Left ventricle myocardium inferior (tissue), 1 donor: ENCODE measurements around the gene RSRC1. TPM values are rescaled to one million over a fixed set of nuclear protein-coding genes. Genes with fewer than 3 reads are reported as not detected.

Experiments used
- DNase-seq: peaks from one replicate; pipeline ENCODE4 v3.0.0-alpha.2; 2020
- H3K27ac ChIP-seq: fragments of 200-600 bp; replicated peaks from 2 replicates; pipeline ENCODE4 v1.8.0; 2021
- H3K27me3 ChIP-seq: fragments of 200-600 bp; 2 replicates; pipeline ENCODE4 v1.8.0; 2021; ENCODE audit warnings: low read depth
- H3K36me3 ChIP-seq: fragments of 200-600 bp; 2 replicates; pipeline ENCODE4 v1.8.0; 2021
- H3K4me1 ChIP-seq: fragments of 200-600 bp; 2 replicates; pipeline ENCODE4 v1.8.0; 2021
- H3K4me3 ChIP-seq: fragments of 200-600 bp; 2 replicates; pipeline ENCODE4 v1.8.0; 2021; ENCODE audit warnings: mild to moderate bottlenecking, moderate library complexity
- H3K9me3 ChIP-seq: fragments of 200-600 bp; replicated peaks from 2 replicates; pipeline ENCODE4 v1.8.0; 2021
- CTCF ChIP-seq: fragments of 200-600 bp; IDR thresholded peaks from 2 replicates; pipeline ENCODE4 v1.8.0; 2021; ENCODE audit warnings: antibody characterized with exemption, mild to moderate bottlenecking, borderline replicate concordance
- intact Hi-C: fragments of 100-400 bp; cut with micrococcal nuclease; formaldehyde crosslinking; loops from one replicate; pipeline ENCODE4 v1.11.0; 2022
- total RNA-seq: library from RNA; stranded (reverse); fragmentation: NEBNext Ultra II Directional; extraction: Animal tissue kit (Norgen Biotek cat#: 25700); gene quantifications from one replicate; pipeline ENCODE4 v1.2.1, GENCODE V29; 2021
- donor health status: DM: no; HTN: yes; CAD: no; lungs with severe emphysema.

The RSRC1 gene
- total RNA-seq, 1 donor from 2014 or later: 19.1 TPM

GRCh38 chr3:158395421-158395820 is 285.5 kb downstream of the RSRC1 start:
- intact Hi-C loops: no loop called here
- Histone ChIP-seq H3K27me3 (no peaks in the 10 kb centered on the region), H3K4me1 (no peaks in the 10 kb centered on the region), H3K36me3 (no peaks in the 10 kb centered on the region), H3K27ac (no peak overlapping the region), H3K4me3 (no peak overlapping the region), H3K9me3 (peaks cover 32% of the 10 kb centered on the region)
- no peak for TF ChIP-seq CTCF
- no peak for DNase-seq

GRCh38 chr3:158402590-158402989 is 292.7 kb downstream of the RSRC1 start:
- no peak for TF ChIP-seq CTCF
- DNase-seq: no peak
- intact Hi-C loops: no loop called here

GRCh38 chr3:158403013-158403412 is 293.1 kb downstream of the RSRC1 start:
- H3K4me1 ChIP-seq: no peaks in the 10 kb centered on the region
- intact Hi-C loops: no loop called here
- no peaks in the 10 kb centered on the region for H3K9me3 ChIP-seq
- no peak overlapping the region for H3K4me3 ChIP-seq
- no peaks in the 10 kb centered on the region for H3K27me3 ChIP-seq
- no peak for DNase-seq
- no peak overlapping the region for H3K27ac ChIP-seq
- no peaks in the 10 kb centered on the region for H3K36me3 ChIP-seq
- no peak for TF ChIP-seq CTCF

More at GRCh38 chr3:158402590-158402989, 292.7 kb downstream of the RSRC1 start:
- Histone ChIP-seq H3K4me3 (no peak overlapping the region), H3K27ac (no peak overlapping the region), H3K4me1 (no peaks in the 10 kb centered on the region), H3K27me3 (no peaks in the 10 kb centered on the region), H3K36me3 (no peaks in the 10 kb centered on the region), H3K9me3 (no peaks in the 10 kb centered on the region)

GRCh38 chr3:158404131-158404718 is 294.3 kb downstream of the RSRC1 start:
- no peak for DNase-seq
- intact Hi-C loops: no loop called here
- H3K9me3 ChIP-seq: no peaks in the 10 kb centered on the region
- no peaks in the 10 kb centered on the region for H3K4me1 ChIP-seq
- no peaks in the 10 kb centered on the region for H3K36me3 ChIP-seq
- no peak for TF ChIP-seq CTCF
- no peak overlapping the region for H3K27ac ChIP-seq
- H3K4me3 ChIP-seq: no peak overlapping the region
- no peaks in the 10 kb centered on the region for H3K27me3 ChIP-seq

- Histone ChIP-seq H3K4me1 (no peaks in the 10 kb centered on the region), H3K27ac (no peak overlapping the region), H3K36me3 (no peaks in the 10 kb centered on the region), H3K4me3 (no peak overlapping the region), H3K27me3 (no peaks in the 10 kb centered on the region), H3K9me3 (no peaks in the 10 kb centered on the region)
- no peak for TF ChIP-seq CTCF
- DNase-seq: no peak
- intact Hi-C loops: no loop called here
These were observed 295.6 kb downstream of the RSRC1 start for GRCh38 chr3:158405507-158405906.
